T-helper 1 cell treated with Interleukin-12 subunit alpha and Interleukin-12 subunit beta and Interleukin-4 antibody, amounts not matched to agents 30 ng/mL and 1 ng/mL, for 36 hours (primary cell): Measurements from ENCODE around the gene SERHL2. TPM values are rescaled to one million over a fixed set of nuclear protein-coding genes. Genes with fewer than 3 reads are reported as not detected.
"Not testable (repeated sequence)": the region's sequence is repeated elsewhere in the genome, so short reads cannot be mapped to it uniquely, and the experiment has no call there.

ENCODE experiments used
- intact Hi-C: fragments of 100-400 bp; cut with micrococcal nuclease; formaldehyde crosslinking; loops from one replicate; pipeline ENCODE4 v1.15.1; 2024
- total RNA-seq: library from RNA; stranded (reverse); gene quantifications from 2 replicates; pipeline ENCODE4 v1.2.3, GENCODE V29; 2022

SERHL2 gene
- total RNA-seq, 1 donor from 2014 or later: 1.6 TPM

DNA sequence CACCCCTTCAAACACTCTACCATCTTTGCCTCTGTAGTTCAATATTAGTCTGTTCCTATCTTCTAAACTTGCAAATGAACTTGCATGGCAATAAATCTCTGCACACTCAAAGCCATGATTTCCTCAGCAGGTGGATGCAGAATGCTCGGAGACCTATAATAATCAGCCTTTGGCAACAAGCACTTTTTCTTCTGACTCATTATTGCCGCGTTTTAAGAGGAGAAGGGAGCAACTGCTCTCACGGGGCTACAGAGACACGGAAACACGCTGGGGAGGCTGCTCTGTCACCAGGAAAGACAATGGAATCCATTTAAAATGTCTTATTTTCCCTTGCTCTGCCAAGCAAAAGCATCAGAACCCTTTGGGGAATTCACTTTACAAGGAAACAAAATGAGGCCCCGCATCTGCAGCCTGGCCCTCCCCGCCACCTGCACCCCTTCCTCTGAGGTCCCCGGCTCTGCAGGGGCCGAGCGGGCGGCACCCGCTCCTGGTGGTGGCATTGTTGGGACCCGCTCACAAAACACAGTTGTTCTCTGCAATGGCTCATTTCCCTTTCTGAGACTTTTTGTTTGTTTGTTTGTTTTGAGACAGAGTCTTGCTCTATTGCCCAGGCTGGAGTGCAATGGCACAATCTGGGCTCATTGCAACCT, 18.5 kb upstream of the SERHL2 start:
- intact Hi-C loops: not testable (repeated sequence)

DNA sequence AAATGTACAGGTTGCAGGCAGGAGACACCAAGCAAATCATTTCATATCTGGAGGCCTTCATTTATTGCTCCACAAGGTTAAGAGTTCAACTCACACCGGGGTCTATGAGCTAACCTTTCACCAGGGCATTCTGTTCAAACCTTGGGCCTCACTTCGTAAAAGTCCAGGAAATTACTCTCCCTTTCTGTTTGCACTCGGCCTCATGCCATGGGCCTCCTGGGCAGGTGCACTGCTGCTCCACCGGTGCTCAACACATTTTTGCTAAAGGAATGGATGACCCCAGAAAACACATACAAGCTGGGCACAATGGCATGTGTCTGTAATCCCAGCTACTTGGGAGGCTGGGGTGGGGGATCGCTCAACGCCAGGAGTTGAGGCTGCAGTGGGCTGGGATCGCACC, 17.6 kb upstream of the SERHL2 start:
- intact Hi-C loops: no loop called here

GRCh38 chr22:42536634-42537033, 17.1 kb upstream of the SERHL2 start:
- intact Hi-C loops: not testable (repeated sequence)

GRCh38 chr22:42537199-42537831, 16.4 kb upstream of the SERHL2 start:
- intact Hi-C loops: not testable (repeated sequence)

GRCh38 chr22:42539236-42539771, 14.5 kb upstream of the SERHL2 start:
- intact Hi-C loops: not testable (repeated sequence)

DNA sequence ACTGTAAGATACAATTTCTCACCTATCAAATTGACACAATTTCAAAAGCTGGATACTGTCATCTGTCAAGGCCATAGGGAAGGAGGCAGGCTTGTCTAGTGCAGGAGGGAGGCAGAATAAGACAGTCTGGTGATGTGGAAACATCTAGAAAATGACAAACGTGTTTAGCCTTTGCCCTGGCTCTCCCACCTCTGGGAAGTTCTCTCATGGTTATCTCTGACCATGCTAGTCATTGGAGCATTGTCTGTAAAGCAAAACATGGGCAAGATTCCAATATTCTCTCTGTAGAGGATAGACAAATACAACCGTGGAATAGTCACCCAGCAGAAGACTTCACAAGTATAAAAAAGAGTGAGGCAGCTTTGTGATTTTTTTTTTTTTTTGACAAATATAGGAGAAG, 9.1 kb upstream of the SERHL2 start:
- intact Hi-C loops: no loop called here

- intact Hi-C loops: no loop called here
These were observed 6.2 kb upstream of the SERHL2 start for GRCh38 chr22:42547562-42547961.

DNA sequence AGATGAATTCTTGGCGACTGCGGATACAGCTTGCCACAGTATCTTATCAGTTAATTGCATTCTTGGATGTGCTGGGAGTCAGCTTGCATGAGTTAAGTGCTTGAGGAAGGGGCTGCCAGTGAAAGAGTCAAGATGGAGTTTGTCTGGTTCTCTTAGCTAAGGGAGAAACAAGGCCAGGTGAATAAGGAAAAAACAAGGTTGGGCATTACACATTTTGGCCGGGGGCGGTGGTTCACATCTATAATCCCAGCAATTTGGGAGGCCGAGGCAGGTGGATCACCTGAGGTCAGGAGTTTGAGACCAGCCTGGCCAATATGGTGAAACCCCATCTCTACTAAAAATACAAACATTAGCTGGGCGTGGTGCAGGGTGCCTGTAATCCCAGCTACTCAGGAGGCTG, 5.6 kb upstream of the SERHL2 start:
- intact Hi-C loops: not testable (repeated sequence)

- intact Hi-C loops: no loop called here
These were observed 5.0 kb upstream of the SERHL2 start for GRCh38 chr22:42548597-42549330.

- intact Hi-C loops: loop anchor here (1.0 to 5.0 kb wide), 4 partner anchors 16 to 457 kb away; partner anchors contain the start of gene NDUFA6
These were observed 4.3 kb upstream of the SERHL2 start for GRCh38 chr22:42549331-42550060.

DNA sequence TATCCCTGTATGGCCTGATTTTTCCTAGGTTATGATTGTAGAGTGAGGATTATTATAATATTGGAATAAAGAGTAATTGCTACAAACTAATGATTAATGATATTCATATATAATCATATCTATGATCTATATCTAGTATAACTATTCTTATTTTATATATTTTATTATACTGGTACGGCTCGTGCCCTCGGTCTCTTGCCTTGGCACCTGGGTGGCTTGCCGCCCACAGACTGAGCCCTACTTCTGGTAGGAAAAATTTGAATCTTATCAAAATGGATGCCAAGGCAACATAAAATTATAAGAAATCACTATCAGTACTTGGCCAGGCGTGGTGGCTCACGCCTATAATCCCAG, 1.5 kb upstream of the SERHL2 start:
- intact Hi-C loops: loop anchor here (2.0 to 5.0 kb wide), 7 partner anchors 31 to 460 kb away; partner anchors contain the start of genes NDUFA6, POLDIP3 and RRP7A

DNA sequence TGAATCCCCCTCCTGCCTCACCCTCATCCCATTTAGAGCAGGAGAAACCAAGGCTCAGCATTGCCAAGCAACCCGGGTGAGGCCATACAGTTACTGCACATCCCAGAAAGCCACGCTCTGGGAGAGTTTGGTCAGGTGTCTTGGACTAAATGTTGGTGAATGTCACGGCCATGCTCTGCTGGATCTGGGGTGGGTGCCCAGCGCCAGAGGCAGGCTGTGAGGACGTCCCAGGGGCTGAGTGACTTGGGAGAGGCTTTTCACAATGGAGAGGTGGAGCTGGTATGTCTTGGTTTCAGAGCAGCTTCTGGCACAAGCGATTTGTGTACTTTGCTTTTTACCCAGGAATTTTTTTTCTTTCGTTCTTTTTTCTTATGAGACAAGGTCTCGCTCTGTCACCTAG, 6.6 kb downstream of the SERHL2 start:
- intact Hi-C loops: no loop called here

- intact Hi-C loops: no loop called here
These were observed 7.0 kb downstream of the SERHL2 start for GRCh38 chr22:42560781-42561180.

DNA sequence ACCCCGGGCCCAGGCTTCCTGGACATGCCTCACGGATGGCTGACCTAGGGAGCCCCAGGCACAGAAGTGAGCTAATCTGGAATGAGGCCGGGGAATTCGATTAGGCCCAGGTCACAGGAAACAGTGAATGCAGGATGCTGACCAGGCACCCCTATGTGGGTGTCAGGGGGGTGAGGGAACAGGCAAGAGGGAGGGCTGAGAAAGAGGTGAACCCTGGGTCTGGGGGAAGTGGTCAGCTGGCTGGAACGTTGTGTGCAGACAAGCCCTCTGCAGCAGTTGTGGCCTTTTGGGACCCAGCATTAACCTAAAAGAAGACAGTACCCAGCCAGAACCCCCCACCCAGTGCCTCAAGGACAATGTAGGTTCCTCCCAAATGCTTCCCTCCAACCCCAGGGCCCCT, 8.1 kb downstream of the SERHL2 start:
- intact Hi-C loops: no loop called here

- intact Hi-C loops: no loop called here
These were observed 8.5 kb downstream of the SERHL2 start for GRCh38 chr22:42562279-42562678.

DNA sequence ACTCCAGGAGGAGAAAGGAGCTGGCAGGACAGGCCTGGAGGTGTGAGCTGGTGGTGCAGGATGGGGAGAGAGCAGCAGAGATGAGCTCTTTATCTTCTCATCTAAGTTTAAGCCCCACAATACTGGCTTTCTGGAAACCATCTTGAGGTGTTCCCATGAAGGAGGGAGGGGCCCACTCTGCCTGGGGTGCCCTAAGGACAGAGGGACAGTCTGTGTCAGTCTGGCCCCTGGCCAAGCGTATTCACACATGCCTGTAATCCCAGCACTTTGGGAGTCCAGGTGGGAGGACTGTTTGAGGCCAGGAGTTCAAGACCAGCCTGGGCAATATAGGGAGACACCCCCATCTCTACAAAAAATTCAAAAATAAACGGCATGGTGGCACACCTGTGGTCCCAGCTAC, 8.9 kb downstream of the SERHL2 start:
- intact Hi-C loops: no loop called here

- intact Hi-C loops: not testable (repeated sequence)
These were observed 10.2 kb downstream of the SERHL2 start for GRCh38 chr22:42563943-42564342.

- intact Hi-C loops: no loop called here
These were observed 10.9 kb downstream of the SERHL2 start for GRCh38 chr22:42564699-42565098.

DNA sequence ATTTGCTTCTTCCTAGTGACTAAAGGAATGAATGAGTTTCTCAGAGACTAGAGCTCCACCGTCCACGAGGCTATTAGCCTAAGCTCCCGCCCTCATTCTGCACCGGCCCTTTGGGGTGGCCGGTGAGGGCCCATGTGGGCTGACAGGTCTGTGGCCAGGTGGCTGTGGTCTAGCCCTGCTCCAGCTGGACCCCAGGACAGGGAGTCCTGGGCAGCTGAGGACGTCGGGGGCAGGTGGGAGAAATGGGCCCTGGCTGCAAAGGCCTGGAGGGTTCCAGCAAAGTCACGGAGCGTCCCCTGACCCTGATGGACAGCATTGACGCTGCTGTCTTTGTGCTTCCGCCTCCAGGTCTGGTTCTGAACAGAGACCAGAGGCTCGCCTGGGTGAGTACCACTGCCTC, 12.2 kb downstream of the SERHL2 start:
- intact Hi-C loops: no loop called here

GRCh38 chr22:42567950-42568349, 14.2 kb downstream of the SERHL2 start:
- intact Hi-C loops: not testable (repeated sequence)

DNA sequence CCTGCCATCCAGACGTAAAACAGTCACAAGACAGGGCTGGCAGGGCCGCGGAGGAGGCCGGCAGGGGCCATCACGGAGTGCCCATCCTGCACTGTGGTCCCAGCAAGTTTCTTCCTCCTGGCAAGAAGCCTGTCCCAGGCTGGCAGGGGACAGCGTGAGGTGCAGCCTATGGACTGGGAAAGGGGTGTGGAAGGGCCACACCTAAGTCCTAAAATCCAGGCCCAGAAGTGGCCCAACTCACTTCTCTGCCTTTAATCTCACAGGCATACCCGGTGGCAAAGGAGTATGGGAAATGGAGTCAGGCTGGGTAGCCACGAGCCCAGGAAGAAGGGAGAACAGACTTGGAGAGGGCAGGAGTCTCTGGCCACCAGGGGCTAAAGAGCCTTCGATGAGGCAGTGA, 16.8 kb downstream of the SERHL2 start:
- intact Hi-C loops: not testable (repeated sequence)

- intact Hi-C loops: not testable (repeated sequence)
These were observed 17.3 kb downstream of the SERHL2 start for GRCh38 chr22:42571068-42571467.
